HG03442 (cell line): ENCODE results near the gene ELMO1.

Experiments used
- ATAC-seq: cut with Tn5 transposase; IDR thresholded peaks from one replicate; pipeline ENCODE4 v1.9.1; 2021; ENCODE audit warnings: mild to moderate bottlenecking, moderate library complexity; ENCODE audit not compliant: unreplicated experiment

ELMO1 gene

DNA sequence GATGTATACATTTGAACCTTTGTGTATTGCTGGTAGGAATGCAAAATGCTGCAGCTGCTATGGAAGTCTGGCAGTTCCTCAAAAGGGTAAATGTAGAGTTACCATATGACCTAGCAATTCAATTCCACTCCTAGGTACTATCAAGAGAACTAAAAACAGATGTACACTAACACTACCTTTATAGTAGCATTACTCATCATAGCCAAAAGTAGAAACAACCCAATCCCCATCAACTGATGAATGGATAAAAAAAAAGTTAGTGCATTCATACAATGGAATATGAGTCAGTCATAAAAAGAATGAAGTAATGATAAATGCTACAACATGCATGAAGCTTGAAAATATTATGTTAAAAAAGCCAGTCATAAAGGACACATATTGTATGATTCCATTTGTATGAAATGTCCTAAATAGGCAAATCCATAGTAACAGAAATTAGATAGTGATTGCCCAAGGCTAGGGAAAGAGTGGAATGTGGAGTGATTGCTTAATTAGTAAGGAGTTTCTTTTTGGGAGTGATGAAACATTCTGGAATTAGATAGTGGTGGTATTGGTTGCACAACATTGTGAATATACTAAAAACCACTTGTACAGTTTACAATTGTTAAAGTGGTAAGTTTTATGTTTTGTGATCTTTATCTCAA, 628.0 kb downstream of the ELMO1 start:
- ATAC-seq: no peak

DNA sequence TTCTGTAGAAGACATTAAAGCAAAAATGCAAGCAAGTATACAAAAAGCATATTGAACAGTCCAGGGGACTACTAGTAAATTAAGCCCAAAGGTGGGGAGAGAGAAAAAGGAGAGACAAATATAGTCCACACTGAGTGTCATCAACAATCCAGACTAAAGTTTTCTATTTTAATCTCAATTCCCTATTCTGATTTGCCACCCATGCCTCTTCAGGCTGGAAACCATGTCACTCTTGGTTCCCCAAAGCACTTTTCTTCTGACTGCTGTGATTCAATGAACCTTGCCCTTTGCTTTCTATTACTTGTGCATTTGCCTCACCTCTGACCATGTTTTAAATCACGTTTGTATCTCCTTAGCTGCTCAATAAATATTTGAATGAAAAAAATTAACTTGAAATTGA, 629.0 kb downstream of the ELMO1 start:
- no peak for ATAC-seq

- ATAC-seq: no peak
These were observed 634.4 kb downstream of the ELMO1 start for GRCh38 chr7:36814311-36814710.

GRCh38 chr7:36811807-36812206, 636.9 kb downstream of the ELMO1 start:
- ATAC-seq: no peak

DNA sequence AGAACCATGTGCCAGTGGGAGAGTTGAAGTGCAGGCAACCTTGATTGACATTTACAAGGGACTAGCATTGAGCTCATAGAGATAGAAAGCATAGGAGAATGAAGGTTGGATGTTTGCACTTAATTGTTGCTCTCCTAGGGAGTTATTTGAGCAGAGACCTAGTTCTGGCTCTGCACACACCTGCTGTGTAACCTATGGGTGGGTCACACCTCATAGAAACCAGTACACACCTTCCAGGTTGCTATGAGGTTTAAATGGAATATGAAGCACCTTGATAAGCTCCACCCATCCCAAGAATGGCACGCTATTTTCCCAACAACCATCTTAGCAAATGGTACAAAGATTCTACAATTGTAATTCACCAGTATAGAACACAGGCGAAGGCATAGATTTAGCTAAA, 638.2 kb downstream of the ELMO1 start:
- ATAC-seq: no peak

GRCh38 chr7:36810032-36810431, 638.6 kb downstream of the ELMO1 start:
- no peak for ATAC-seq

DNA sequence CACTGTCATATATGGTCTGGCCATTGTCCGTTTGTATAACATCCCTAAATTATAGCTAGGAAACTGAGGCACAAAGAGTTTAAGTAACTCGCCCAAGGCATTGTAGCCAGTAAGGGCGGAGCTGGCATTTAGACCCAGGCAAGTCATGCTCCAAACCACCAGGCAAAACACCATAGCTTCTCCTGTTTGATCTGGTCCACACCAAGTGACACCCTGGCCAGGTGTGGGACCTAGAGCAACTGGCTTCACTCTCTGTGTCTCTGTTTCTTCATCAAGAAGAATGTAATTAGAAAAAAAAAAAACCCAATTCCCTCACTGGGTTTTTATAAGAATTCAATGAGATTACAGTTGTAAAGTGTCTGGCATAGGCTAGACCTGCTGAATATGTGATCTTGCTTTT, 639.2 kb downstream of the ELMO1 start:
- no peak for ATAC-seq

GRCh38 chr7:36809086-36809485, 639.6 kb downstream of the ELMO1 start:
- ATAC-seq: no peak

DNA sequence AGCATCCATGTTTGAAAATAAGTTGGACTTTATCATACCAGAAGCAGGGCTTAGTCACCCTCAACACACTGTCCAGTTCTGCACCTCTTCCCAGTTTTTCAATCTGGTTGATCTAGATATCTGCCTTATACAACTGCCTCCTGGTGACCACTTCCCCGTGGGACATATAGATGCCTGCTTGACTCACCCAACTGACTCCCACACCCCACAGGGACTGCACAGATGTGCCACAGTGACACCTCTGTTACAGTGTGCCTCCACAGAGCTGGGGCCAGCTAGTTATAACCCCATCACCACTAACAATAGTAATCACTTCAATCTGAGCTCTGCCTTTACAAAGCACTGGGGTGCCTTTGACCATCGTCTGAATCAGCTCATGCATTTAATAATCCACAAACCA, 641.8 kb downstream of the ELMO1 start:
- no peak for ATAC-seq
